WERI-Rb-1 (cell line): ENCODE data around the gene ACTL10.

Experiments used
- DNase-seq: peaks from one replicate; pipeline ENCODE4 v3.0.0-alpha.2; 2020
- H3K27ac ChIP-seq: fragments of 250-450 bp; sonication (Bioruptor Pico); 2 replicates; pipeline ENCODE4 v1.5.1; 2020; ENCODE audit warnings: mild to moderate bottlenecking, moderate library complexity
- H3K27me3 ChIP-seq: fragments of 250-450 bp; sonication (Bioruptor Pico); 2 replicates; pipeline ENCODE4 v1.5.1; 2021; ENCODE audit warnings: mild to moderate bottlenecking, low read depth, moderate library complexity; ENCODE audit not compliant: insufficient read depth, severe bottlenecking
- H3K36me3 ChIP-seq: fragments of 250-450 bp; sonication (Bioruptor Pico); 2 replicates; pipeline ENCODE4 v1.5.1; 2020; ENCODE audit warnings: mild to moderate bottlenecking, moderate library complexity
- H3K4me3 ChIP-seq: 2 replicates; pipeline ENCODE4 v1.5.1; 2011; ENCODE audit warnings: low read depth, mild to moderate bottlenecking, control low read depth, low read length
- H3K9me3 ChIP-seq: fragments of 250-450 bp; sonication (Bioruptor Pico); 2 replicates; pipeline ENCODE4 v1.5.1; 2021; ENCODE audit warnings: mild to moderate bottlenecking, moderate library complexity; ENCODE audit not compliant: severe bottlenecking
- CTCF ChIP-seq: IDR thresholded peaks from 2 replicates; pipeline ENCODE4 v1.5.1; 2011; ENCODE audit warnings: low read depth, mild to moderate bottlenecking, control low read depth, inconsistent platforms, low read length

The ACTL10 gene

GRCh38 chr20:33650753-33651561, 15.8 kb upstream of the ACTL10 start:
- no peak for DNase-seq
- Histone ChIP-seq H3K9me3 (no peaks in the 10 kb centered on the region), H3K27ac (no peak overlapping the region), H3K4me3 (no peak overlapping the region), H3K27me3 (no peaks in the 10 kb centered on the region), H3K36me3 (peaks cover 5% of the 10 kb centered on the region)
- no peak for TF ChIP-seq CTCF

- no peak overlapping the region for H3K27ac ChIP-seq
- TF ChIP-seq CTCF = no peak
- H3K4me3 ChIP-seq = no peak overlapping the region
- no peaks in the 10 kb centered on the region for H3K36me3 ChIP-seq
- no peaks in the 10 kb centered on the region for H3K27me3 ChIP-seq
- DNase-seq = no peak
- no peaks in the 10 kb centered on the region for H3K9me3 ChIP-seq
These were observed 15.1 kb upstream of the ACTL10 start for GRCh38 chr20:33651562-33652048.

GRCh38 chr20:33653218-33653899, 13.4 kb upstream of the ACTL10 start:
- Histone ChIP-seq H3K4me3 (no peak overlapping the region), H3K27me3 (no peaks in the 10 kb centered on the region), H3K36me3 (peaks cover 17% of the 10 kb centered on the region), H3K9me3 (no peaks in the 10 kb centered on the region), H3K27ac (no peak overlapping the region)
- TF ChIP-seq CTCF = peak; percentile 98
- peak; percentile 82 for DNase-seq

GRCh38 chr20:33653900-33654596, 12.7 kb upstream of the ACTL10 start:
- no peak for DNase-seq
- Histone ChIP-seq H3K4me3 (no peak overlapping the region), H3K27ac (no peak overlapping the region), H3K9me3 (no peaks in the 10 kb centered on the region), H3K36me3 (peaks cover 18% of the 10 kb centered on the region), H3K27me3 (no peaks in the 10 kb centered on the region)
- no peak for TF ChIP-seq CTCF

- Histone ChIP-seq H3K27me3 (no peaks in the 10 kb centered on the region), H3K9me3 (no peaks in the 10 kb centered on the region), H3K36me3 (peaks cover 23% of the 10 kb centered on the region), H3K4me3 (no peak overlapping the region), H3K27ac (no peak overlapping the region)
- DNase-seq = no peak
- TF ChIP-seq CTCF = no peak
These were observed 12.0 kb upstream of the ACTL10 start for GRCh38 chr20:33654680-33655161.
